GM06990 (cell line): ENCODE data around the gene GSTO2.

Experiments
- DNase-seq: peaks from one replicate; pipeline ENCODE4 v3.0.0-alpha.2; 2011; ENCODE audit not compliant: insufficient read length; ENCODE audit errors: extremely low read depth
- H3K27me3 ChIP-seq: replicated peaks from 2 replicates; pipeline ENCODE4 v1.6.0; 2011; ENCODE audit warnings: low read length; ENCODE audit not compliant: control insufficient read depth, insufficient read depth
- H3K36me3 ChIP-seq: 2 replicates; pipeline ENCODE4 v1.5.1; 2011; ENCODE audit warnings: low read length; ENCODE audit not compliant: control insufficient read depth, insufficient read depth
- H3K4me3 ChIP-seq: replicated peaks from 2 replicates; pipeline ENCODE4 v1.5.1; 2011; ENCODE audit warnings: low read depth, mild to moderate bottlenecking, control low read depth, low read length
- CTCF ChIP-seq: IDR thresholded peaks from 2 replicates; pipeline ENCODE4 v1.5.1; 2011; ENCODE audit warnings: low read length, control low read depth, mild to moderate bottlenecking, inconsistent platforms; ENCODE audit not compliant: insufficient read depth, poor library complexity, severe bottlenecking

The GSTO2 gene

DNA sequence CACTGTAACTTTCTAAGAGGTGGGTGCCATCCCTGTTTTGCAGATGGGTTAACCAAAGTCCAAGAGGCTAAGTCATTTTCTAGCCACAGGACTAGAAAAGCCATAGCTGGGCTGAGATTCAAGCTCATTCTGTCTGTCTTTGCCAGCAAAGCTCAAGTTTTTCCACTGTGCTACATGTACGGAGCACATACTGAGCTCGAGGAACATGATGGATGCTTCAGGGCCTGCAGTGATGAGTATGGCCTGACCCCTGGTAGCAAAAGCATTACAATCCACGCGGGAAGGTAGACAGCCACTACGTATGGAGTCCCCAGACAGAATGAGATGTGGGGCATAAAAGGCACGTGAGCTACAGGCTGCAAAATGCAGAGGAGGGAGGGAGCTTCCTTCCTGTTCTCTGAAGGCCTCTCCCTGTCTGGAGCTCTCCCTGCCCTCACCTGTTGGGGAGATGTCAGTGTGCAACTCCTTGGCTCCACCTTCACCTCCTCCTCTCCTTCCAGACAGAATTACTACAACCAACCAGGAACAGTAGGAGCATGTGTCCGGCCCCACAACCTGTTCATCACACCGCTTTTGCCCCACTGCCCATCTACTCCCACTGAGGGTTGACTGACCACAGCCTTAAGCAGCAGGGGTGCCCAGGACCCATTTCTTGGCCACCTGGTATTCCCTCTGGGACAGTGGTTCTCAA is 52.9 kb downstream of the GSTO2 start:
- DNase-seq: no peak
- Histone ChIP-seq H3K4me3 (no peak overlapping the region), H3K27me3 (no peaks in the 10 kb centered on the region), H3K36me3 (peaks cover 4% of the 10 kb centered on the region; the same call in 1 of the 2 replicates)
- TF ChIP-seq CTCF: no peak

- Histone ChIP-seq H3K4me3 (no peak overlapping the region), H3K36me3 (peaks cover 4% of the 10 kb centered on the region; the same call in 1 of the 2 replicates), H3K27me3 (no peaks in the 10 kb centered on the region)
- no peak for DNase-seq
- no peak for TF ChIP-seq CTCF
These were observed 53.4 kb downstream of the GSTO2 start for GRCh38 chr10:104322416-104322782.

DNA sequence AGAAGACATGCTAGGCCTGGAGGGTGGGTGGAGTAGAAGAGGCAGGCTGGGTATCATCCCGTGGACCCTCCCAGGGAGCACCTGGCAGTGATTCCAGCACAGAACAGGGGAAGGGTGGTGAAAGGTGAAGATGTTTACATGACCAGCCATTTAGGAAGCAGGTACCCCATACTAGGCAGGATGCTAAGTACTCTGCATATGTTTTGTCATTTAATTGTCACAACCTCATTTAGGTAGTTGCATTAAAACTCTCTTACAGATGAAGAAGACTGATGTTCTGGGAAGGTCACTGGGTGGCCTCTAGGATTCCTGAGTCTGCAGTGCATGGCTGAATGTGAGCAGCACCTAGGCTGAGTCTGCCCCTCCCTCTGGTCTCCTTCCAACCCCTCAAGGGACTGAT is 54.1 kb downstream of the GSTO2 start:
- TF ChIP-seq CTCF: no peak
- Histone ChIP-seq H3K4me3 (no peak overlapping the region), H3K27me3 (no peaks in the 10 kb centered on the region), H3K36me3 (peaks cover 4% of the 10 kb centered on the region; the same call in 1 of the 2 replicates)
- DNase-seq: no peak

GRCh38 chr10:104323760-104324201 is 54.8 kb downstream of the GSTO2 start:
- DNase-seq: no peak
- peaks cover 4% of the 10 kb centered on the region; the same call in 1 of the 2 replicates for H3K36me3 ChIP-seq
- H3K27me3 ChIP-seq: no peaks in the 10 kb centered on the region
- TF ChIP-seq CTCF: no peak
- no peak overlapping the region for H3K4me3 ChIP-seq

- H3K27me3 ChIP-seq: no peaks in the 10 kb centered on the region
- TF ChIP-seq CTCF: no peak
- no peak for DNase-seq
- H3K4me3 ChIP-seq: no peak overlapping the region
- peaks cover 4% of the 10 kb centered on the region; the same call in 1 of the 2 replicates for H3K36me3 ChIP-seq
These were observed 55.3 kb downstream of the GSTO2 start for GRCh38 chr10:104324221-104324686.
